Bronchial epithelial cell (primary cell): ENCODE measurements around the gene LHFPL4. TPM values are rescaled to one million over a fixed set of nuclear protein-coding genes. Genes with fewer than 3 reads are reported as not detected.

Source experiments
- DNase-seq: peaks from one replicate; pipeline ENCODE4 v3.0.0-alpha.2; 2010; ENCODE audit warnings: low read depth
- FAIRE-seq: peaks from 2 replicates; lab custom pipeline; 2011; peaks lifted over from hg19 to GRCh38; lab: Jason Lieb, UNC
- H3K27me3 ChIP-seq: 2 replicates; pipeline ENCODE4 v1.5.1; 2011; ENCODE audit warnings: low read length; ENCODE audit not compliant: control insufficient read depth, insufficient read depth
- H3K36me3 ChIP-seq: 2 replicates; pipeline ENCODE4 v1.5.1; 2011; ENCODE audit warnings: low read length; ENCODE audit not compliant: control insufficient read depth, insufficient read depth
- H3K4me3 ChIP-seq: 2 replicates; pipeline ENCODE4 v1.5.1; 2011; ENCODE audit warnings: mild to moderate bottlenecking, low read depth, low read length, control low read depth
- total RNA-seq: library from RNA; depleted of rRNA; stranded (reverse); fragments of >200 nt; gene quantifications from 2 replicates; pipeline ENCODE4 v1.2.1, GENCODE V29; 2014
- TF ChIP-seq, protein P1 (sequence below): IDR thresholded peaks from 2 replicates; pipeline ENCODE4 v1.5.1; 2011; ENCODE audit warnings: mild to moderate bottlenecking, moderate library complexity, low read length, control low read depth, inconsistent platforms; ENCODE audit not compliant: insufficient read depth, severe bottlenecking

The LHFPL4 gene
- total RNA-seq, 1 donor from 2014 or later = not detected

DNA sequence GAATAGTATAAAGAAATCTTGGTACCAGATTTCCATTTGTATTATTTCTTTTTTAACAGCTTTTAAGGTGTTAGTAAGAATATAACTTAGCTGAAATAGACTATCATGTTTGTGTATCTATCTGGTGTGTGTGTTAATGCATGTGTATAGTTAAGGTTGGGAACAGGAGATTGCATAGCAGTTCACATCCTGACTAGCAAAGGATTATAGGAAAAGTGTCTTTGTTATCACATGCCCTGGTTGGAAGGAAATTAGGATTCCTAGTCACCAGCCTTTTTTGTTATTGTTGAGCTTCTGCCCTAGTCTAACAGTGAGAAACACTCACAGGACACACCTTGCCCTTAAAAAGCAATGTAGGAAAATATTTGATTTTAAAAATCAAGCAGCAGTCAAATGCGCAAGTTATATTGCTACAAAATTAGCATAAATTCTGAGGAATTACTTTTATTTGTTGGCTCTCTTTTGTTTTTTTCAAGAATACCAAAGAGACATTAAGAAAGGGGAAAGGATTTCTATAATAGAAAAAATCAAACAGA, 98.0 kb downstream of the LHFPL4 start:
- H3K36me3 ChIP-seq = peaks cover 9% of the 10 kb centered on the region

DNA sequence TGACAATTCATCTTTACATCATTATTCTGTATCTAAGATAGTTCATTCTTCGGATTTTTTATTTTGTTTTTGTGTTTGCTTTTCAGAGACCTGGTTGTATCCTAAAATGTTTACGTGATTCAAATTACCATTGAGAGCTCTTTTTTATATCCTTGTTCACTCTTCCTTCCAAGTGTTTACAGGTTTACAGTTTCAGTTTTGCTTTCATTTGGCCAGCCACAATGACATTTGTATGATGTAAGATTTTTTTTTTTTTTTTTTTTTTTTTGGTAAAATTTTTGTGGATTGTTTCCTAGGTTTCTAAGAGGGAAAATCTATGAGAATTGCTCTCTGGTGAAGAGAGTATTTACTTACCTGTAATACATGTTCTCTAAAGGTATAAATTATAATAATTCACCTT, 101.2 kb downstream of the LHFPL4 start:
- Histone ChIP-seq H3K36me3 (peaks cover 20% of the 10 kb centered on the region), H3K4me3 (no peak overlapping the region), H3K27me3 (no peaks in the 10 kb centered on the region)
- TF ChIP-seq, protein P1, sequence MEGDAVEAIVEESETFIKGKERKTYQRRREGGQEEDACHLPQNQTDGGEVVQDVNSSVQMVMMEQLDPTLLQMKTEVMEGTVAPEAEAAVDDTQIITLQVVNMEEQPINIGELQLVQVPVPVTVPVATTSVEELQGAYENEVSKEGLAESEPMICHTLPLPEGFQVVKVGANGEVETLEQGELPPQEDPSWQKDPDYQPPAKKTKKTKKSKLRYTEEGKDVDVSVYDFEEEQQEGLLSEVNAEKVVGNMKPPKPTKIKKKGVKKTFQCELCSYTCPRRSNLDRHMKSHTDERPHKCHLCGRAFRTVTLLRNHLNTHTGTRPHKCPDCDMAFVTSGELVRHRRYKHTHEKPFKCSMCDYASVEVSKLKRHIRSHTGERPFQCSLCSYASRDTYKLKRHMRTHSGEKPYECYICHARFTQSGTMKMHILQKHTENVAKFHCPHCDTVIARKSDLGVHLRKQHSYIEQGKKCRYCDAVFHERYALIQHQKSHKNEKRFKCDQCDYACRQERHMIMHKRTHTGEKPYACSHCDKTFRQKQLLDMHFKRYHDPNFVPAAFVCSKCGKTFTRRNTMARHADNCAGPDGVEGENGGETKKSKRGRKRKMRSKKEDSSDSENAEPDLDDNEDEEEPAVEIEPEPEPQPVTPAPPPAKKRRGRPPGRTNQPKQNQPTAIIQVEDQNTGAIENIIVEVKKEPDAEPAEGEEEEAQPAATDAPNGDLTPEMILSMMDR = no peak
- DNase-seq (no peak), FAIRE-seq (no peak)

More for the DNA sequence above, 98.0 kb downstream of the LHFPL4 start:
- no peak overlapping the region for H3K4me3 ChIP-seq
- TF ChIP-seq, protein P1 = no peak
- FAIRE-seq (no peak), DNase-seq (no peak)
- no peaks in the 10 kb centered on the region for H3K27me3 ChIP-seq

DNA sequence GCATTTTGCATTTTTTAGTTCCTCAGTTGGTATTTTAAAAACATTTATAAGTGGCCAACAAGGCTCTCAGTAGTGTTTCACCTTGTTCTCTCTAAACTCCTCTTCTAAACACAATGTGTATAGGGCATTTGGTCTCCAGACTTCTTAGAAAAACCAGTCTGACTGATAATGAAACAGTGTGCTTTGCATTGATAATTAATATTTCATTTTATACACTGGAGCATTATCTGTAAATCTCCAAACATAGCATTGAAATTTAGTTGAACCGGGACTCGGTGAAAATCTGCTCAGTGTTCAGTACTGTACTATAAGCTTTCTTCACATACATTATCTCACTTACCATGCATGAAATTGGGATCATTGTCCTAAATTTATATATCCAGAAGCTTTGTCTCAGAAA, 102.6 kb downstream of the LHFPL4 start:
- FAIRE-seq = no peak
- TF ChIP-seq, protein P1 = no peak
- no peaks in the 10 kb centered on the region for H3K27me3 ChIP-seq
- peaks cover 22% of the 10 kb centered on the region for H3K36me3 ChIP-seq
- no peak for DNase-seq
- H3K4me3 ChIP-seq = no peak overlapping the region

DNA sequence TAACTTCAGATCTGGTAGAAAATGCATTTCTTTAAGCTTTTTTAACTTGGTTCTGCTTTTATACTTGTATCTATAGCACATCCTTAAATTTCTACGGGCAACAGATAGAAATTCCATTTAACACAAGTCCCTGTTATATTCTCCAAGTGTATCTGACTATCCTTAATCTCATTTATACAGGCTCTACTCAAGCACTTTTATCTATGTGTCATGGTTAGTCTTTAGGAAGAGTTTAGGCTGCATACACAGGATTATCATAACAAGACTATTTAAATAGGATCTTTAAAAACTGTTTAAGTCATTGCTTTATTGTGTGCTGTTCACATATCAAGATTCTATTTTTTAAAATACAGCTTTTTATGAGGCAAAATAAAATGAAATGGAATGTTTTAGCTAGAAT, 103.5 kb downstream of the LHFPL4 start:
- DNase-seq (no peak), FAIRE-seq (no peak)
- H3K4me3 ChIP-seq = no peak overlapping the region
- TF ChIP-seq, protein P1 = no peak
- peaks cover 23% of the 10 kb centered on the region for H3K36me3 ChIP-seq
- no peaks in the 10 kb centered on the region for H3K27me3 ChIP-seq

DNA sequence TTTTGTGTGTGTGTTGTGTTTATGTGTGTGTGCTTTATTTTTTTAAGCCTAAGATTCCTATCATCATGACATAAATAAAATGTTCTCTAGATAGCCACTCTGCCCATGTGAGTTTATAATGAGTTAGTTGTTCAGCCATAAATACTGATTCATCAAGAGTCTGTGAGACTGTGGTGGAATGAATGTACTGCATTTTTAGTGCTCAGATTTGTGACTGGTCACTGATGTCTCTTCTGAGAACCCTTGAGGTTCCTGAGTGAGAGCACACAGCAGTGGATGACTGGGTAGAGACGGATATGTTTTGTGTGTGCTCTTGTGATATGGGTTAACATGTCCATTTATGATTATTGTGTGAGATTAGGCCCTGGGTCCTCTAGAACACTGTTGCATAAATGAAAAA, 105.0 kb downstream of the LHFPL4 start:
- H3K36me3 ChIP-seq = peaks cover 29% of the 10 kb centered on the region
- FAIRE-seq (no peak), DNase-seq (no peak)
- H3K27me3 ChIP-seq = no peaks in the 10 kb centered on the region
- TF ChIP-seq, protein P1 = no peak
- H3K4me3 ChIP-seq = no peak overlapping the region

Other genes starting within 250 kb of the LHFPL4 start
- 68.2 and 74.5 TPM in 2 replicates for gene THUMPD3, start 190.8 kb downstream of the LHFPL4 start, total RNA-seq
- 44.5 and 53.7 TPM in 2 replicates for gene SETD5, start 156.2 kb downstream of the LHFPL4 start, total RNA-seq
- 32.9 and 44.9 TPM in 2 replicates for gene MTMR14, start 95.7 kb upstream of the LHFPL4 start, total RNA-seq
- not detected in 2 replicates for gene CPNE9, start 150.0 kb upstream of the LHFPL4 start, total RNA-seq
- gene BRPF1, start 177.9 kb upstream of the LHFPL4 start, total RNA-seq = 14.0 and 14.7 TPM in 2 replicates
- 21.6 and 26.5 TPM in 2 replicates for gene OGG1, start 196.1 kb upstream of the LHFPL4 start, total RNA-seq
- gene CAMK1, start 216.1 kb upstream of the LHFPL4 start, total RNA-seq = 18.2 and 36.4 TPM in 2 replicates
- 46.9 and 78.5 TPM in 2 replicates for gene TADA3, start 238.7 kb upstream of the LHFPL4 start, total RNA-seq
- 192 and 204 TPM in 2 replicates for gene ARPC4, start 239.3 kb upstream of the LHFPL4 start, total RNA-seq